ENCODE results near the gene TTC39A.

Gene TTC39A

DNA sequence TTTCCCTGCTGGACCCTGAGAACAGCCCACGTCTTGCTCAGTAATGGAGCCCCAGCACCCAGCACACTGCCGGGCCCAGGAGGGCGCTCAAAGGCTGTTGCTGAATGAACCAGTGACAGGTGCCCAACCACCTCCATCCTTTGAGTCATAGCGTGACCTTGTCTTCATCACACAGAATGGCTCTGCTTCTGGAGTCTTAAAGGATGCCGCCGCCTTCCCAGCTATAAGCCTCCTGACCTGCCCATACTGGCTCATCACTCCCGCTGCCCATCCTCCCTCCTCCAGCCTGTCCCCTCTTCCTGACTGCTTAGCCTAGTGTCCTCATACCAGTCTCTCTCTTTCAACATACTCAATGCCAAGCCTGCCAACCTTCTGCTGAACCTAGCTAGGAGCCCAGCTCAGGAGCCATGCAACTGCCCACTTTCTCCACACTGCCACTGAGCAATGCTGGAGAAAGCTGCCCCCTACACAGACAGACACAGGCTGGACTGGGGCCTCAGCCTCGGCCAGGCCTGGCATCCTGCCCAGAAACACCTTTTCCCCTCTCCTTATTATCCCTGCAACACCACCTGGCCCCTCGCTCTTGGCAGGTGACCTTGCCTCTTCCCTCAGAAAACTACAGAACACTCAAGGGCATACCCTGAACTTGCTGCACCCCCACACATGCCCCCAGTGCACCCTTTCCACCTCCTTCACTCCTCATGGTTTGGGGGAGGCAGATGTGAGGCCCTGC, 14.1 kb downstream of the TTC39A start:
- no peak for DNase-seq (ENCODE audit: low read depth in 1 of 2, low spot score in 1 of 2)

DNA sequence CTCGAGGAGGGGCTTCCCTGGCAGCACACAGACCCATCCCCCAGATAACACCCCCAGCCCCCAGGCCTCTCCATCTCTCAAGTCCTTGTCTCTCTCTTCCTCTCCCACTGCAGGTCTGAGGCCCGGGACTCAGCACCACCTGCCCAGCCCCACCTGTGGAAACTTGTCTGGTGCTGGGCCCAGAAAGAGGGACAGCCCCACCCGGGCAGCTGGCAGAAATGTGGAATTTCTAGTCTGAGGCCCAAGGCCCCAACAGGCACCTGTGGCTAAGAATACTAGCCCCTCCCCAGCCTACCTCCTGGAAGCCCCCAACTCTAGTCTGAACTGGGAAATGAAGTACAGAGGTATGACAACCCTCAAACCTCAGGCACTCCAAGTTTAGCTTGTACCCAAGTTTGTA, 15.4 kb downstream of the TTC39A start:
- DNase-seq (ENCODE audit: low read depth in 1 of 2, low spot score in 1 of 2), result no peak

DNA sequence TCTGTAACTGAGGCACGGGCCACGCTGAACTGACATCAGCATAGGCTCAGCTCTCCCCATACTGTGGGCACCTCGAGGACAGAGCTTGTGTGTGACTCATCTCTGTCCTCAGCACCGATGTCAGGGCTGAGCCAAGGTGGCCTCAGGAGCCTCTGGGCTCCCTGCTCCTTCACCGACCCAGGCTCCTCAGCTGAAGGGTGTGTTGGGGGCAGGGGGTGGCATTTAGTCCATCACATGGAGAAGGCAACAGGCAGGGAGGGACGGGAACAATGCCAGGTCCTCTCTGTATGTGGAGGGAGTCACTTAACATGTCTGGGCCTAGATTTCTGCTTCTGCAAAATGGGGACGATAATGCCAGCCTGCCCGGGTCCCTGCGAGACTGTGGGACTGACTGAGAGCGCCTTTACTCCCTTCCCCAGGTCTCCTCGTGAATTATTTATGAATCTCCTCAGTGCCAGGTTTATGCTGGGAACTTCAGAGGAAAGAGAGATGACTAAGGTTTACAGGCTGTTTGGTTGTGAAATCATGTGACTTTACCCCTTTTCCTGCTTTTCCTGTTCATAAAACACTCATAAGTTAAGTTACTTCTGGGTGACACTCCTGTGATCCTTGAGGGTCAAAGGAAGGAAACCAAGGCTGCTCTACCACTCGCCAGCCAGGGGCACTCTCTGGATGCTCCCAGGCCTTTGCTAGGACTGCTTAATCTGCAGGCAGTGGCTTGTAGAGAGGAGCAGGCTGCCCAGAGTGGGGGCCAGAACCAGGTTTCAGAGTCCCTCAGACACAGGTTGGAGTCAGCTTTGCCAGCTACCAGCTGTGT, 16.2 kb downstream of the TTC39A start:
- no peak for DNase-seq (ENCODE audit: low read depth in 1 of 2, low spot score in 1 of 2)

DNA sequence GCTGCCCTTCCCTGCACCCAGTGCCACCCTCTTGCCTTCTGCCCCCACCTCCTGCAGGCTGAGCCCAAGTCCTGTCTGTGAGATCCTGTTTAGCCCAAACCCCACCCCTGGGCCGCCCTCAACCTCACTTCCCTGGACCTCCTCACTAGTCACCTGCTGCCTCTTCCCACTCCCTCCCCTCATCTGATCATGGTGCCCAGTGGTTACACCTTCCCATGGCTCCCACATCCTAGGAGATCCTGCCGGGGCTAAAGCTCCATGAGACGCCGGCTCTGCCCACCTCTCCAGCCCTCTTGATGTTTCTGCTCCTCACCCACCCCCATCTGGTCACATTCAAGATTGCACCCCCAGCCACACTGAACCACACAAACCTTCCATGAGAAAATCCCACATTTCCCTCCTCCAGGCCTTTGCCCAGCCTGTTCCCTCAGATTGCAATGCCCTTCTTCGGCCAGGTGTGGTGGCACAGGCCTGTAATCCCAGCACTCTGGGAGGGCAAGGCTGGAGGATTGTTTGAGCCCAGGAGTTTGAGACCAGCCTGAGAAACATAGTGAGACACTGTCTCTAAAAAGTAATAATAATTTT, 17.0 kb downstream of the TTC39A start:
- no peak for DNase-seq (ENCODE audit: low read depth in 1 of 2, low spot score in 1 of 2)

DNA sequence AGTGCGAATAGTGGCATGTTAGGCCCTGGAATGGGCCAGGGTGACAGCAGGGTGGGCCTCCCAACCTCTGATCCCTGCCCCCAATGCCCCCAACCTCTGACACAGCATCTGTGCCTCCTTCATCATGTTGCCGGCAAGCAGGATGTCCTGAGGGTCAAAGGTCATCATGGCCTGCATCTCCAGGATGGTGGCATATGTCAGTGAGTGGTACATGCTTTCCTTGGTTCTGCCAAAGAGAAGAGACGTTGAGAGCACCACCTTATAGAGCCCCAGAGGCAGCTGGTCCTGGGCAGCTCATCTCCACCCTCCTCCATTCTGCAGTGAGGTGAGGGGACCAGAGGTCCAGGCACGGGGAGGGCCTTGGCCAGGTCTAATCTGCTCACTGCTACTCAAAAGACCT, 17.6 kb downstream of the TTC39A start:
- no peak for DNase-seq (ENCODE audit: low read depth in 1 of 2, low spot score in 1 of 2)

DNA sequence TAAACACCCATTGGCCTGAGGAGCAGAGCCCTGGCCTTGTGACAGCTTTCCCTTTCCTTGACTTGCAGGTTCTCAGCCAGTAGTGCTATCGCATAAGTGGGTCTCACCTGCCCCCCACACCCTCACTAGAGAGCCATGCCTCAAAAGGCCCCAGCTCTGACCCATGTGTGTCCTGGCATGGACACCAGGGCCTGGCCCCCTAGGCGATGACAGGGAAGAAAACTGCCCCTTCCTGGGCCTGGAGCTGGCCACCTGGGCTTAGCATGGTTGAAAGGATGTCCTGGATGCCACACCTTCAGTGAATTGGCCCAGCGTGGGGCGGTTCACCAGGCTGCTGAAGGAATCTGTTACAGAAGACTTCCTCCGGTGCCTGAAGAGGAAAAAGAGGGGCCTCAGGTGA, 18.5 kb downstream of the TTC39A start:
- DNase-seq (ENCODE audit: low read depth in 1 of 2, low spot score in 1 of 2), result no peak

- no peak for DNase-seq (ENCODE audit: low read depth in 1 of 2, low spot score in 1 of 2)
Measured at GRCh38 chr1:51310871-51311613, 19.3 kb downstream of the TTC39A start.

- no peak for DNase-seq (ENCODE audit: low read depth in 1 of 2, low spot score in 1 of 2)
Measured at GRCh38 chr1:51309291-51309690, 21.1 kb downstream of the TTC39A start.

DNA sequence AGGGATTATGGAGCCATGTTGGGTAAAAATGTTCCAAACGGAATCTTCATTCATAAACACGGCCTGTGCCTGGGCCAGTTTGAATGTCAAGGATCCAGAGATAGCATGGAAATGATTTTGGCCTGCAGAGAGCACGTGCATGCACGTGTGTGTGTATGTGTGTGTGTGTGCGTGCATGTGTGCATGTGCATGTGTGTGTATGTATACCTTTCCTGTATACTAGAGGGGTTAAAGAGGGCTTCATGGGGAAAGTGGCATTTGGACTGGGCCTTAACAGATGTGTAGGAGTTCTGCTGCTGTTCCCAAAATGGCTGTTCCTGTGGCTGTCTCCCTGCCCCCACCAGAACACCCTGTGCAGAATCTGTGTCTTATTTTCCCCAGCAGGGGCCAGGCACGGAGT, 21.7 kb downstream of the TTC39A start:
- DNase-seq (ENCODE audit: low read depth in 1 of 2, low spot score in 1 of 2), result no peak

- no peak for DNase-seq (ENCODE audit: low read depth in 1 of 2, low spot score in 1 of 2)
Measured at GRCh38 chr1:51306950-51307349, 23.4 kb downstream of the TTC39A start.

DNA sequence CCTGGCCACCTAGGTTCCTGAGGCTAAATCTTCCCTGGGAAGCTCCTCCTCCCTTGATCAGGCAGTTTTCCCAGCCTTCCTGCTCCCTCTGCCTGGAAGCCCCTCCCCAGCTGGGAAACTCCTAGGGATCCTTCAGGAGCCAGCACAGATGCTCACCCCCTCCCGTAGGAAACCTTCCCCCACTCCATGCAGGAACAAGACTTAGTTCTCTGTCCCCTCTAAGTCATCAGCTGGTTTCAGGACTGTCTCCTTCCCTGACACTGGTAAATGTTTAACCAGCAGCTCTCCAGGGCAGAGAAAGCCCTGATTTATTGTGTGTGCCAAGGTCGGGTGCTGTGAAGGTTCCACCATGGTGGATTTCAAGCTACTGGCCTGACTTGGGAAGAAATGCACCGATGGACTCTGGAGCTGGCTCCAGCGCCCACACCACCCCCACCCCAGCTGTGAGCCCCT, 25.0 kb downstream of the TTC39A start:
- DNase-seq (ENCODE audit: low read depth in 1 of 2, low spot score in 1 of 2), result no peak

GRCh38 chr1:51304360-51304759, 26.0 kb downstream of the TTC39A start:
- DNase-seq (ENCODE audit: low read depth in 1 of 2, low spot score in 1 of 2), result no peak

- no peak for DNase-seq (ENCODE audit: low read depth in 1 of 2, low spot score in 1 of 2)
Measured at GRCh38 chr1:51303751-51304251, 26.6 kb downstream of the TTC39A start.

DNA sequence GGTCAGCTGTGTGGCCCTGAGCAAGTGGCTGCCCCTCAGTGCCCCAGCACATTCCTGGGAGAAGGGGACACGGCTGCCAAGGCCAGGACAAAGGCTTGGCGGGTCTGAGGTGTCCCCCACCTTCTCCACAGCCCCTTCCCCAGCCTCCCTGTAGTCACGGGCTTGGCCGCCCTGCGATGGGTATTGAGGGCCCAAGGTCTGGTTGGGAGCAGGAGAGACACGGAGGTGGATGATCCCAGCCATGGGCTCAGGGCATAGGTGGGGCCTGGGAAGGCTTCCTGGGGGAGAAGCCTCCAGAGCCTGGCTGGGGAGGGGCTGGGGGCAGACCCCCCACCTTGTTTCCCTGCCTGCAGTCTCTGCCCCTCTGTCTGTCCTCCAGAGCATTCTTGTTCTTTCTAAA, 27.0 kb downstream of the TTC39A start:
- DNase-seq (ENCODE audit: low read depth in 1 of 2, low spot score in 1 of 2), result no peak

- DNase-seq (ENCODE audit: low read depth in 1 of 2, low spot score in 1 of 2), result no peak
Measured at GRCh38 chr1:51302746-51303145, 27.6 kb downstream of the TTC39A start.

DNA sequence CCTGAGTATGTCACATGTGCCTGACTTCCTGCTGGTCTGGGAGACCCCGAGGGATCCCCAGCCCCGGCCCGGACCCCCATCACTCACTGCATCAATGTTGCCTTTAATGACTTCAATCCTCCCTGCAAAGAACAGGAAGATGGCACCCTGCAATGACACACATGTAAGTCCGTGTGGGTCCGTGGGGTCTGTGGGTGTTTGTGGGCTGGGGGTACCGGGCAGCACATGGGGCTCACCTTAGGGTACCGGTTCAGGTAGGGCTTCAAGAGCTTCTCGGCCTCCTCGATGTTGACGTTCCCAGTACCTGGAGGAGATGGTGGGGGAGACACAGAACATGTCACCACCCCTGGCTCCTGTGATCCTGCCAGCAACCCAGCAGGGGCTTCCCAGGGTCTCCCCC, 28.1 kb downstream of the TTC39A start:
- no peak for DNase-seq (ENCODE audit: low read depth in 1 of 2, low spot score in 1 of 2)

GRCh38 chr1:51301844-51302162, 28.6 kb downstream of the TTC39A start:
- DNase-seq (ENCODE audit: low read depth in 1 of 2, low spot score in 1 of 2), result no peak

- no peak for DNase-seq (ENCODE audit: low read depth in 1 of 2, low spot score in 1 of 2)
Measured at GRCh38 chr1:51301152-51301843, 29.1 kb downstream of the TTC39A start.

DNA sequence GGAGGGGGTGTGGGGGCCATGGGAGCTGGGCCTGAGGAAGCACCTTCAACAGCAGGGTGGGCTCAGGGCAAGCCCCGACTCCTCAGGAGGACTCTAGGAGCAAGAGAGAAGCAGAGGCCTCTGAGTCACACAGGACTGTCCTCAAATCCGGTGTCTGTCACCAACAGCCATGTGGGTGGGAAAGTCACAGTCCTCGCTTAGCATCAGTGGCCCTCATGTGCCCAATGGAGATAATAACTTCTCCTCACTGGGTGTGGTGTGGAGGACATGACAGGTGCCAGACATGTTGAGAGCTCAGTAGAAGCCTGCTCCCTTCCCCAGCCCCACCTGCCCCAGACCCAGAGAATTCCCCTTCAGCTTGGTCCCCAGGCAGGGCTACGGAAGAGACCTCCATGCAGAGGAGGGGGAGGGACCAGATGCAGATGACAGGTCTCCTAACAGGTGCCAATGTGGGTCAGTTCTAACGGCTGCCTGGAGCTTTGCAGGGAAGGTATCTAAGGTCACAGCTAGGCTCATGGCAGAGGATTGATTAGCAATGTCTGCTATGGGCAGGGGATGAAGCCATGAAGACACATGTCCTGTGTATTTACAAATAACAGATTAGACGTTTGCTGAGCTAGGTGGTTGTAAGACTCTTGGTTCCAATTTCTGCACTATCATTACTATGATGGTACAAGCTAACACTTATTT, 30.2 kb downstream of the TTC39A start:
- DNase-seq (ENCODE audit: low read depth in 1 of 2, low spot score in 1 of 2), result no peak

DNA sequence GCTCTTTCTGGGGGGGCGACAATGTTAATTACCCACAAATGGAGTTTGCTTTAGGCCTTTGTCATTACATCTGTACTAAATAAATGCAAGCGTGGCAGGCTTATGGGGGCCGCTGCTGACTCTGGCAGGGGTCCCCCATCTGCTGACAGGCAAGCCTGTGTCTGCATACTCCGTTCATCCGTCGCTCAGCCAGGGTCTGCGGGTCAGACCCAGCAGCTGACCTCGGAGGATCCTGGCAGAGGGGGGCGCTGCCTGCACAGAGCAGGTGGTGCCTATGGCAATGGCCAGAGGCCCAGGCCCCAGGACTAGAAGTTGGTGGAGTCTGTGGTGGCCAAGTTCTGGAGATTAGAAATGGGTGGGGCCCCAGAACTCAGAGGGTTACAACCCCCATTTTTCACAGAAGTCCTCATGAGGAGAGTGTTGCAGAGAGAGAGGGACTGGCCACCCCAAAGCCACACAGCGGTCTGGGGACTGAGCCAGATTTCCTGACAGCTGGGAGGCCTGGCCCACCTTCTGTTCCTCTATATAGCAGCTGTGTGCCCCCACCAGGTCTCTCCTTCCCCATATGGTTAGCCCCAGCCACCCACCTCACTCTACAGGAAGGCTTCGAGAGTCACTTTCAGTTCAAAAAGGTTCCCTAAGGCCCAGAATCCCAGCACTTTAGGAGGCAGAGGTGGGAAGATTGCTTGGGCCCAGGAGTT, 31.0 kb downstream of the TTC39A start:
- no peak for DNase-seq (ENCODE audit: low read depth in 1 of 2, low spot score in 1 of 2)
